GM15510 (cell line): ENCODE data around the gene ECE1.

Experiments used
- POLR2A ChIP-seq: IDR thresholded peaks from 3 replicates; pipeline ENCODE4 v1.6.1; 2011; ENCODE audit warnings: borderline replicate concordance; ENCODE audit not compliant: insufficient read length; ENCODE audit errors: extremely low read depth

ECE1 gene

GRCh38 chr1:21289700-21290545 is at the start of gene ECE1:
Gene ECE1, minus strand, starts transcription at chr1:21290463. Its CDS starts 49 bp downstream, at chr1:21290414.
- TF ChIP-seq POLR2A: peak; percentile 30

DNA sequence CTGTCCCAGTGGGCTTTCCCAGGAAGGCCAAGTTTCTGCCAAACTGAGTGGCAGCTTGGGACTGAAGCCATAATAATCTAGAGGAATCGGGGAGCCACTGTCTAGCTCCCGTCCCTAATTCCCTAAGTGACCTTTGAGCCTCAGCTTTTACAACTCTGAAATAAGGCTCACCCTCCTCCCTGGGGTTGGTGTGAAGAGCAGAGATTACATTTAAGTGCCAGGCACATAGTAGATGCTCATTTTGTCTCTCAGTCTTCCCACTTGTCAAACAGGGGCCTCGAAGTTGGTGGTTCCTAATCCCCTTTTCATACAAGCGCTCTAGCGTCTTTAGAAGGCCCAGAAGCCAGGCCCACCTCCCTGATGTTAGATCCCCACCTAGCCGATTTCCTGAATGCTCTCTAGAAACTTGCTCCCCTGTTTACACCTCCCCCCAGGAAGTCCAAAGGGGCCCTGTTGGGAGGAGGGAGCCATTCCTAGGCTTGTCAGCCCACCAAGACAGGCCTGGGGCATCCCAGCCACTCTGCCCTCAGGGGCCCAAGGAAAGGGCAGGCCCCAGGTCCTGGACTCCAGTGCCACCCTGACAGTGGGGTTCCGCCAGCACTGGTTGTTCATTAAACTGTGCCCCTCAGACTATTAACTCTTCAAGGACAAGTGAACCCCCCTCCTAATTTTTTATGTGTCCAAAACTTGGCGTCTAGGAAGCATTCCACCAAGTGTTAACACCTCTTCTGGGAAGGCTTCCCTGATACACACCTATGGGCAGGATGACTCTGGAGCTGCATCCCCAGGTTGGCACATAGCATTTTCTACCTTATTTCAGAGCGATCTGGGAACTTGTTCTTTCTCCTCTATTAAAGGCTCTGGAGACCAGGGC is 49.3 kb upstream of the ECE1 start:
- no peak for TF ChIP-seq POLR2A

DNA sequence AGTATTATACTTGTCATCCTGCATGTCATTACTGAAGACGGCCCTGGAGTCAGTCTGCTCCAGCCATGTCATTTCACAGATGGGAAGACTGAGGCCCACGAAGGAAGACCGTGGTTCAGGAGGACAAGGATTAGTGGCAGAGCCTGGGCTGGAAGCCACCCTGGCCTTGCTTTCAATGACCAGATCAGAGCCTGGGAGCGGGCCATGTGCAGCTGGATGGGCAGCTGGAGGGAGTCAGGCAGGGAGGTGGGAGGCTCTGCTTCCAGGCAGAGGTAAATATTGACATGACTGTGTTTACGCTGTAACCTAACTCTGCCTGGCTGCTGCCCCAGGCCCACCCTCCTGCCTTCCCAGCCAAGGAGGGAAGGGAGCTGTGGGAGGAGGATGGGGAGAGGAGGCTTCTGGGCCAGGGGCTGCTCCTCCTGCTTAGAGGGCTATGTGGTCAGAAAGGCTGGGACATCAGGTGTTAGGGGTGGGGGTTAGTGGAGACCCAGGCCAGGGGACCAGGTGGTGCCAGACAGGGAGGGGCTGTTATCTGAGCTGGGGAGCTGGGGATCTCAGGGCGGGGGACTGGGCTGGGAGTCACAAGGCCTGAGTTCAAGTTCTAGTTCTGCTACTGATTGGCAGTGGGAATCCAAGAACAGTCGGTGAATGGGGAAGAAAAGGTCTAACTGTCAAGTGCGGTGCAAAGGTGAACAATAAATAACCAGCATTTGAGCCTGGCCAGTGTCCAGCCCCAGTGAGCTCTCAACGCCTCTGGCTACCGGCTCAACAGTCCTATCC is 48.5 kb upstream of the ECE1 start:
- TF ChIP-seq POLR2A: no peak

DNA sequence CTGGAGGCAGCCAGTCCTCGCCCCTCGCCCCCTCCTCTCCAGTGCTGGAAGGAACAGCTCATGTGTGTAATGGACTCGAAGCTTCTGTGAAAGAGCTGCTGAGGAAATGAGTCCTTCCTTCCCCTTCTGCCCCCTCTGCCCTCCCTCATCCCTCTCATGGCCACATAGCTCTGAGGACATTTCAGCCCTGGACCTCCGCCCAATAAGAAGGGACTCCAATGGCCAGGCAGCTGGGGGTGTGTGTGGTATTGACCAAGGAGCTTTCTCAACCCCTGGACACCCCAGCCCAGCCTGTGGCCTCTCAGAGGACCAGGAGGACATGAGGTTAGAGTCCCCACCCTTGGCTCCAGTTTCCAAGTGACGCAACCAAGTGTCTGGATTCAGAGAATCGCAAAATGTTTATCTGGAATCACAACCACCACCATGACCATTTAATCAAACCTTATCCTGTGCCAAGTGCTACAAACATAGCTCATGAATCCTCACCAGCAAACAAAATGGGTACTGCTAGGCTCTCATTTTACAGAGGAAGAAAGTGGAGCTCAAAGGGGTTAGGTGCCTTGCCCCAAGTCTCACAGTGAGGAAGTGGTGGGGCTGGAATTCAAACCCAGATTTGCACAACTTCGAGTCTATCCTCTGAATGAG is 47.8 kb upstream of the ECE1 start:
- no peak for TF ChIP-seq POLR2A

DNA sequence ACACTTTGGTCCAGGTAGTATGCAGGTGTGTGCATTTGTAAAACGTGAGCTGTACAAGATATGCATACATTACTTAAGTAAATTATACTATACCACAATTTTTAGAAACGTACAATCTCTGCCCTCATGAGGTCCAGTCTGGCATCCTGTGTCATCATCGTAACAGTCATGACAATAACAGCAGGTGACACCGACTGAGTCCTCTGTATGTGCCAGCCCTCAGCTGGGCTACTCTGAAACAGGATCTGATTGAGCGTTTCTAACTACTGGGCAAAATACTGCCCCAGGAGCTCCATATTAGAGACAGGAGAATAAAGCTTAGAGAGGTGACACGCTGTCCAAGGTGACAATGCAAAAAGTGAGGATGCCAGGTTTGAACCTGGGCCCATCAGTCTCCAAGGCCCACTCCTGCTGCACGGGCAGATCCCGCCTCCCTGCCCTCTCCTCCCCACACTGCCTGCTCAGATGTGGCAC is 47.2 kb upstream of the ECE1 start:
- TF ChIP-seq POLR2A: no peak

- TF ChIP-seq POLR2A: no peak
Observed at GRCh38 chr1:21337010-21337437, 46.8 kb upstream of the ECE1 start.

DNA sequence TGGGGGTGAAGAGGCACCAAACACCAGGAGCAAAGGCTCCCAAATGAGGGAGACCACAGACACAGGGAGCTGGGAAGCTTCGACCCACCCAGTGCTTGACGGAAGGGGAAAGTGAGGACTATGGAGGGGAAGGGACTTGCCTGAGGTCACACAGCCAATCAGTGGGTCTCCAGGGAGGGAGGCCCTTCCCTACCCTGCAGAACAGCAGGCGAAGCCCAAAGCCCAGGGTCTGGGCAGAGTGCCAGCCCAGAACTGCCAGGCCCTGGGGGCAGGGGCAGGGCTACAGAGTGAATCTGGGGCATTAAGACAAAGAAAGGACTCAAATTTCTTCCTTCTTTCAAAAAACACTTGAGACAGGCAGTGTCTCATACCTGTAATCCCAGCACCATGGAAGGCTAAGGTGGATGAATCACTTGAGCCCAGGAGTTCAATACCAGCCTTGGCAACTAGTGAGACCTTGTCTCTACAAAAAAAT is 45.5 kb upstream of the ECE1 start:
- TF ChIP-seq POLR2A: no peak

GRCh38 chr1:21335088-21335691 is 44.9 kb upstream of the ECE1 start:
- no peak for TF ChIP-seq POLR2A

DNA sequence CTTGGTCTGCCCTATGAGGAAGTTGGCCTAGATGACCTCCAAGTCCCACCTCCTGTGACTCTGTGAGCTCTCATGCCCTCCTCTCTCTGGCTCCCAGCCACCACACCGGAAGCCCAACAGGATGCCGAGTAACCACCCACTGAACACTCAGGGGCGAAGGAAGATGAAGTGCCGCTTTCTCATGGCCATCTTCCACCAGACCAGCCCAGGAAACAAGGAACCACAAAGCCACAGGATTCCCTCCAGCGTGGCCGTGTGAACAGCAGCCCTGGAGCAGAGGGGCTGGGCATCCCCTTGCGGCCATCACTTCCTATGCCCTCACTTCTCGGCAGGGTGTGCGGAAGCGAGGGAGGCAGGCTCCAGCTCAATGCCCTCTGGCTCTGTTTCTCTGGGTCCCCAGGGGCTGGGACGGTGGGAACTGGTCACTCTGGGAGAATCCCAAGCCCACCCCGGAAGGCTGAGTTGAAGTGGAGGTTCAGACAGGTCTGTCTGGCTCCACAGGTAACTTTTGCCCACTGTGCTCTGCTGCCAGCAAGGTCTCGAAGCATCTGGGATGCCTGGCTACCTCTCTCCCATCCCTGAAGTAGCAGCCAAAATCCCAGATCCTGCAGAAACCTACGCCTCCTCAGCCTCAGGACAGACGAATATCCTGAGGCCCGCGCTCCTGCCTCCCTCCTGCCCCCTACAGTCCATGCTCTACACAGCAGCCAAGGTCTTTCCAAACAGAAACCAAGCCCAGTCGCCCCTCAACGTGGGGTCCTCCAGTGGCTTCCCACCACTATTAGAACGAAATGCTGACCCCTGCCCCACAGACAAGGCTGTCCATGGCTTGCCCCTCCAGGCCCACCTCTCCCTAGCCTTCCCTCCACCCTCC is 44.2 kb upstream of the ECE1 start:
- TF ChIP-seq POLR2A: peak; percentile 30

- TF ChIP-seq POLR2A: no peak
Observed at GRCh38 chr1:21333824-21334213, 43.6 kb upstream of the ECE1 start.

GRCh38 chr1:21332554-21333311 is 42.5 kb upstream of the ECE1 start:
- TF ChIP-seq POLR2A: no peak
